KBM-7 (cell line): ENCODE measurements around the gene TAS2R60.
"Not testable (repeated sequence)": the region's sequence is repeated elsewhere in the genome, so short reads cannot be mapped to it uniquely, and the experiment has no call there.

Experiments
- DNase-seq: peaks from one replicate; pipeline ENCODE4 v3.0.0-alpha.2; 2015
- in situ Hi-C: fragments of 300-500 bp; cut with MboI; formaldehyde crosslinking; loops from 2 replicates; pipeline ENCODE4 v1.14.3; 2020; ENCODE audit warnings: low sequenced_read_pairs, low pct_unique_long_range_greater_than_20kb, mixed read lengths

Gene TAS2R60

GRCh38 chr7:143443153-143443552 lies at the start of gene TAS2R60:
TSS of gene TAS2R60 (plus strand) at chr7:143443453. CDS start at chr7:143443453, 0 bp downstream.
- in situ Hi-C loops = no loop called here
- DNase-seq = no peak

DNA sequence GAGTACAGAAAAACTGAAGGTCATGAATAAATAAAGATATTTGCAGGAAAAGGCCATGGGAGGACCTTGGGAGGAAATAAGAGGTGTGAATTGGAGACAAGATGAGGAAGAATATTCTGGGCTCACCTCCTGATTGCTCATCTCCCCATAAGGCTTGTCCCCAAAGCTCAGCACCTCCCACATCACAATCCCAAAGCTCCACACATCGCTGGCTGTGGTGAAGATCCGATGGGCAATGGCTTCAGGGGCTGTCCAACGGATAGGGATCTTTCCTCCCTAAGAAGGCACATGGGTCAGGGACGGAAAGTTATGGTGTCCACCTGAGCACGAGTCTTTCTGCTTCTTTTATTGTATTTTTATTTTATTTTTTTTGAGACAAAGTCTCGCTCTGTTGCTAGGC lies 49.2 kb upstream of the TAS2R60 start:
- in situ Hi-C loops = no loop called here
- DNase-seq = no peak

DNA sequence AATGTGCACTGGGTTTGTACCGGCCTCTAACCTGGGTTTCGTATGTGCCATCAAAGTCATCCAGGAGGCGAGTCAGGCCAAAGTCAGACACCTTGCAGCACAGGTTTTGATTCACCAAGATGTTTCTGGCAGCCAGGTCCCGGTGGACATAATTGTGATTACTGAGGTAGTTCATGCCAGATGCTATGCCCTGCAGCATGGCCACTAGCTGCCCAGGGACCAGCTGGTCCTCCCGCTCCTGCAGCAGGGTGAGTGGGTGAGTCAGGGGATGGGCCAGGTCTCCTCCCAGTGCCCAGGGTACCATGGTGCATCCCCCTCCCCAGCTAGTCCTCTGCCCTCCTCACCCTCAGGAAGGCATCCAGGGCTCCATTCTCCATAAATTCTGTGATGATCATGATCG lies 48.5 kb upstream of the TAS2R60 start:
- DNase-seq = no peak
- in situ Hi-C loops = no loop called here

GRCh38 chr7:143395187-143396149 lies 47.8 kb upstream of the TAS2R60 start:
- in situ Hi-C loops = no loop called here
- DNase-seq = peak; percentile 60

GRCh38 chr7:143396182-143396581 lies 47.1 kb upstream of the TAS2R60 start:
- in situ Hi-C loops = no loop called here

DNA sequence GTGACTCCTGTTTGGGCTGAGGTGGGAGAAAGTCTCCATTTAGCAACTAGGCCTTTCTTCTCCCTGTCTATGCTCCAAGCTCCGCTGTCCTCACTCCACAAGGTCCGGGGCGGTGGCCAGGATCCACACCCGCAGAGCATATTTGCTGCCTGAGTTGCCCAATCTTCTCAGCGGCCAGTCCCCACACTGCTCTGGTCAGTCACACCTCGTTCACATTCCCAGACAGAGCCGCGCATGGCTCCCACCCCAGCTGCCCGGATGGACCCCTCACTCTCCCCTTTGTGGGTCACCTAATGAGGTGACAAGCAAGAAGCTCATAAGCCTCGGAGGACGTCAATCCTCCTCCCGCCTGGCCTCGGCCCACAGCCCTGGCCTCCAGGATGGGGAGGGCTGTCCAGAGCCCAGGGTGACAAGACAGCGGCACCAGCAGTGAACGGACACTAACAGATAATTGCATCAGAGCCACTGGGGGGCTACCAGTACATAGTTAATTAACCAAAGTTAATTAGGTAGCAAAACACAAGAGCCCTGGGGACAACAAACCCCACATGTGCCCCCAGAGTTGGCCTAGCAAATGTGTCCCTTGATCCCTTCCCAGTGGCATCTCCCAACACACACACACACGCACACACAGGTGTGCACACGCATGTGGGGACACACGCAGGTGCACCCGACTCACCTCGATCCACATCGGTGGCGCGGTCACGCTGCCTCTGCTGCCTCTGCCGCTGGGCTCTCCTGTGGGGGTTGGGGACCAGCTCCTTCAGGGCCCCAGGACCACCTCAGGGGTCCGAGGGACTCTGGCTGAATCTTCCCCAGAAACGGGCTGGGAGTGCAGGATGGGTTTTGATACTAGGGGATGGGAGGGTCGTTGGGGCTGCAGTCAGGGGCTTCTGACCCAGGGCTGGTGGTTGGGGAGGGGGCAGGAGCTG lies 46.4 kb upstream of the TAS2R60 start:
- no peak for DNase-seq
- in situ Hi-C loops = no loop called here

More at GRCh38 chr7:143396182-143396581, 47.1 kb upstream of the TAS2R60 start:
- DNase-seq = no peak

DNA sequence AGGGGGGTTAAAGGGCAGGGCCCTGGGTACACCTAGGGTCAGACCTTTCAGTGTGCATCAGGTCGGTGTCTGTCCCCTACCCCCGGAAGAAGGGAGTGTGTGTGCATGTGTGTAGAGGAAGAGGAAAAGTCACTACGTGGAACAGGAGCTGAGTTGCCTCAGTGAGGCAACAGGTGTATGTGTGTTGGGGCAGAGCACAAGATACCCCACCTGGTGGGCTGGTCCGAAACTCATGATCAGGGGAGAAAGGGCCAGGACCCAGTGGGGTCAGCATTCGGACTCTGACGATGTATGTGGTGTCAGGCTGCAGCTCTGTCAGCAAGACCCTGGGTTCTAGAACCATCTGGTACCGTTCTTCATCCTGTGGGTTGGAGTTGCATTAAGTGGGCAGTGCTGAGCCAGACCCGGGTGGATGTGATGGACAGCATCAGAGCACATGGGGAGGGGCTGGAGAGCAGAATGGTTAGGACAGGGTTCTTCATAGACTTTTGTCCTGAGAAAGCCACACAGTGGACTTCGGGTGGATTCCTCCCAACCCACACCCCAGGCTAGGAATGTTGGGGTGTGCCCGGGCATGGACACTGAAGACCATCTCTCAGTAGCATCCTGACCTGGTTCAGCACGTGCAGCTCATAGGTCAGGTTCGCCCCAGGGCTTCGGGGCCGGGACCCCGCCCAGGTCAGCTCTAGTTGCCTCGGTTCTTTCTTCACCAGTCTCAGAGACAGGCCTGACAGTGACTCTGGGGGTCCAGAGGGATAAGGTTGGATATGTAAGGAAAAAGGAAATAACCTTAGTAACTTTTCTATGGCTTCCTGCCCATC lies 45.3 kb upstream of the TAS2R60 start:
- in situ Hi-C loops = no loop called here
- no peak for DNase-seq

GRCh38 chr7:143398616-143399015 lies 44.6 kb upstream of the TAS2R60 start:
- no peak for DNase-seq
- in situ Hi-C loops = no loop called here

- DNase-seq = no peak
- in situ Hi-C loops = no loop called here
Observed at GRCh38 chr7:143399151-143399550, 44.1 kb upstream of the TAS2R60 start.

DNA sequence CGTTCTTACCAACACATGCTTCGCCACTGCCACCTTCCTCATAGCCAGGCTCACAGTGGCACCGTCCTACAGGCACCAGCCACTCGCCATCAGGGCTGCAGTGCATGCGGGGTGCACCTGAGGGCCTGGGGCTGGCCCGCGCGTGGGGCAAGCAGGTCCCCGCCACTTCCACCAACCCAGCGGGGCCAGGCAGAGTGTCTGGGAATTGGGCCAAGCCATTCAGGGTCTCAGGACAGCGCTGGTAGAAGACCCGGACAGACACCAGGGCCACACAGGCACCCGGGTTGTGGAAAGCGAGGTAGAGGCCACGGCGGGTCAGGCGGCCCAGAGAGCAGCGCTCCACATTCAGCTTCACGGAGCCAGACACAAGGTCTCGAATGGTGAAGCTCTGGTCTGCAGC lies 43.6 kb upstream of the TAS2R60 start:
- in situ Hi-C loops = no loop called here
- no peak for DNase-seq

DNA sequence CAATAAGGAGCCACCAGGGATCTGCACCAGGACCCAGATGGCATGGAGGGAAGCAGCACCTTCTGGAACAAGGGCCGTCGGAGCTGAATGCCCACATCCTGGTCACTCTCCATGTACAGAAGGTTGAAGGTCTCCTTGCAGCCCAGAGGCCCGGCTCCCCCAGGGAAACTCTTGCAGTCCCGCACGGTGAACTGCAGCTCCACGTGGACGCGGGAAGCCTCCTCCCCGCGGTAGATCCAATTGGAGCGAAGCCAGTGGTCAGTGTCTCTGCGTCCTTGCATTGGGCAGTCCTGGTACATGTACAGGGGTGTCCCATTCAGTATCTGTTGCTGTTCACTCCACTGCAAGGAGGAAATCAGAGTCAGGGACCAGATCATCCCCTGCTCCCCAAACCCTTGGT lies 42.0 kb upstream of the TAS2R60 start:
- DNase-seq = no peak
- in situ Hi-C loops = no loop called here

DNA sequence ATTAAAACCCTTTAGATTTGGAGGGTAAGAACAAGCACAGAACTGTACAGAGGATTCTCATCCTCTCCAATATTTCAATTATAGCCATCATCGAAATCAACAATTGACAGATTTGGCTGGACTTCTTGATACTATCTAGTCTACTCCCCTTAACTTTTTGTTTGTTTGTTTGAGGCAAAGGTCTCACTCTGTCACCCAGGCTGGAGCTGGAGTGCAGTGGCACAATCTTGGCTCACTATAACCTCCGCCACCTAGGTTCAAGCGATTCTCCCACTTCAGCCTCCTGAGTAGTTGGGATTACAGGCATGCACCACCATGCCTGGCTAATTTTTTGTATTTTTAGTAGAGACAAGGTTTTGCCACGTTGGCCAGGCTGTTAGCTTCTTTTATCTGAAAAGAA lies 41.0 kb upstream of the TAS2R60 start:
- in situ Hi-C loops, DNase-seq: not testable (repeated sequence)

- no peak for DNase-seq
- in situ Hi-C loops = no loop called here
Observed at GRCh38 chr7:143405173-143406001, 37.9 kb upstream of the TAS2R60 start.

DNA sequence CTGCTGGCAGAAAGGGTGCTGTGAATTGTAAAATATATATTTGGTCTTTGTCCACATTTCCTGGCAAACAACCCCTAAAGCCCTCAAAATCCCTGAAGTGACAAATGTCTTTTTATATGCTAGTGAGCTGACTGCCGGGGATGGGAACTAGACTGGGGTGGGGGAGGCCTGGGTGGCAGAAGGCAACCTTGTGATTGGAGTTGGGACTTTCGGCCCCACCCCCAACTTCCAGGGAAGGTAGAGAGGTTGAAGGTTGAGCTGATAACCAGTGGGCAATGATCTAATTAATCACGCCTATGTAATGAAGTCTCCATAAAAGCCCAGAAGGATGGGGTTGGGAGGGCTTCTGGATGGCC lies 37.3 kb upstream of the TAS2R60 start:
- in situ Hi-C loops = no loop called here
- no peak for DNase-seq

- DNase-seq = peak; percentile 61
- in situ Hi-C loops = no loop called here
Observed at GRCh38 chr7:143407287-143408251, 35.7 kb upstream of the TAS2R60 start.

DNA sequence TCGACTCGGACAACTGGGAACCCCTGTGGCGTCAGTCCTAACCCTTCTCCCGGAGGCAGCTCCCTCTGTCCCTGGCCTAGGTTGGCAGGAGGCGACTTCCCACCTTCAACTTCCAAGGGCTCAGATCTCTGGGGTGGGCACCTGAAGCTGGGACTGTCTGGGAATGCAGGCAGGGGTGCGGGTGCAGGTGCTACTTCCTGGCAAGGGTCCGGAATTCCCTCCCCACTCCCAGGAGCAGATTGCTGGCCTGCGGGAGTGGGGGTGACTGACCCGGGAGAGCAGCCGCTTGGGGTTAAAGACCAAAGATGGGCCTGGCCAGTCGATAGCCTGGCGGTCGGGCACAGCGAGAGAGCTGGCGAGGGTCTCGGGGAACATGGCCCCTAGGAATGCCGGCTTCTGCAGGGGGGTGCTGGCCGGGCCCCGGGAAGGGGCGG lies 35.0 kb upstream of the TAS2R60 start:
- in situ Hi-C loops = no loop called here
- DNase-seq = no peak
